IPS DF 4.7 (cell line): ENCODE data around the gene DCST1.
"Not testable (repeated sequence)": the region's sequence is repeated elsewhere in the genome, so short reads cannot be mapped to it uniquely, and the experiment has no call there.

Source experiments
- DNase-seq: peaks from one replicate; pipeline ENCODE4 v3.0.0-alpha.2; 2013; ENCODE audit warnings: low spot score; ENCODE audit errors: extremely low read depth

The DCST1 gene, protein sequence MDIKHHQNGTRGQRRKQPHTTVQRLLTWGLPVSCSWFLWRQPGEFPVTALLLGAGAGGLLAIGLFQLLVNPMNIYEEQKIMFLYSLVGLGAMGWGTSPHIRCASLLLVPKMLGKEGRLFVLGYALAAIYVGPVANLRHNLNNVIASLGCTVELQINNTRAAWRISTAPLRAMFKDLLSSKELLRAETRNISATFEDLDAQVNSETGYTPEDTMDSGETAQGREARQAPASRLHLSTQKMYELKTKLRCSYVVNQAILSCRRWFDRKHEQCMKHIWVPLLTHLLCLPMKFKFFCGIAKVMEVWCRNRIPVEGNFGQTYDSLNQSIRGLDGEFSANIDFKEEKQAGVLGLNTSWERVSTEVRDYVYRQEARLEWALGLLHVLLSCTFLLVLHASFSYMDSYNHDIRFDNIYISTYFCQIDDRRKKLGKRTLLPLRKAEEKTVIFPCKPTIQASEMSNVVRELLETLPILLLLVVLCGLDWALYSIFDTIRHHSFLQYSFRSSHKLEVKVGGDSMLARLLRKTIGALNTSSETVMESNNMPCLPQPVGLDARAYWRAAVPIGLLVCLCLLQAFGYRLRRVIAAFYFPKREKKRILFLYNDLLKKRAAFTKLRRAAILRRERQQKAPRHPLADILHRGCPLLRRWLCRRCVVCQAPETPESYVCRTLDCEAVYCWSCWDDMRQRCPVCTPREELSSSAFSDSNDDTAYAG

DNA sequence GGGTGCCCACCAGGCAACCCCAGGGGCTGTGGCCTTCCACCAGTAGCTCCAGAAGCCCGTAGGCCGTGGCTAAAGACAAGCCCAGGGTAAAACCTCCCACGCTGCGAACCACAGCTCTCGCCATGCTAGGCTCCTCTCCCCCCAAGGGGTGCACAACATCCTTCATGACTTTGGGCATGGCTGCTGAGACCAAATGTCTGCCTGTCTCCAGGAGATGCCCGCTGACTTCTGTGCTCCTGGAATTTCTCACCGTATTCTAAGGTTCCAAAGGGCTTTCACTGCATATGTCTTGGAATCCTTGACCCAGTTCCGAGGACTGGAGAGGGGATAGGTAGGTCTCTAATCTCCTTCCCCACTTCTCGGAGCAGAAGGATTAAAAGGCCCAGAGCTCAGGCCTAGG is at the start of gene DCST1, which contains the start of gene DCST2:
Gene DCST1 (plus strand): TSS at position 301 of the 400 bp plus-strand sequence. CDS start 213 bp downstream, outside the sequence.
Gene DCST2 (minus strand): TSS at position 258 of the 400 bp plus-strand sequence. CDS start 80 bp downstream, at position 178.
- no peak for DNase-seq

DNA sequence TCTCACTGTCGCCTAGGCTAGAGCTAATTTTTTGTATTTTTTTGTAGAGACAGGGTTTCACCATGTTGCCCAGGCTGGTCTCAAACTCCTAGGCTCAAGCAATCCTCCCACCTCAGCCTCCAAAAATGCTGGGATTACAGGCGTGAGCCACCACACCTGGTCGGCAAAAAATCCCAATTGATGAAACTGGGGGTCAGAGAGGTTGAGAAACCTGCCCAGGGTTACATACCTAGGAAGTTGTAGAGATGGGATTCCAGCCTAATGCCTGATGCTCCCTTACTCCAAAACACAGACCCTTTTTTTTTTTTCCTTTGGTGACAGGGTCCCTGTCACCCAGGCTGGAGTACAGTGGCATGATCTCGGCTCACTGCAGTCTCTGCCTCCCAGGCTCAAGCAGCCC is 46.9 kb upstream of the DCST1 start:
- DNase-seq, result not testable (repeated sequence)

DNA sequence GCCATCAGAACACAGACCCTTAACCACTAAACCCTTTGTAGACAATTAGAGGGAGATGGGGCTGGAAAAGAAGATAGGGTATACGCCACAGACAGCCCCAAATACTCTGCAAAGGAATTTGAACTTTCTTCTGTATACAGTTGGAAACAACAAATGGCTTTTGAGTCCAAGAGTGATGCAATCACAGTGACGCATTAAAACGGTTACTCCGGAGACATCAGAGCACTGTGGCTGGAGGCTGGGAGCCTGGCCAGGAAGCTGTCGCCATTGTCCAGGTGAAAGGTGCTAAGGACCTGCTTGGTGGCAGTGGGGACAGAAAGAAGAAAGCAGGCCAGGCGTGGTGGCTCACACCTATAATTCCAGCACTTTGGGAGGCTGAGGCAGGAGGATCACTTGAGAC is 46.3 kb upstream of the DCST1 start:
- no peak for DNase-seq

DNA sequence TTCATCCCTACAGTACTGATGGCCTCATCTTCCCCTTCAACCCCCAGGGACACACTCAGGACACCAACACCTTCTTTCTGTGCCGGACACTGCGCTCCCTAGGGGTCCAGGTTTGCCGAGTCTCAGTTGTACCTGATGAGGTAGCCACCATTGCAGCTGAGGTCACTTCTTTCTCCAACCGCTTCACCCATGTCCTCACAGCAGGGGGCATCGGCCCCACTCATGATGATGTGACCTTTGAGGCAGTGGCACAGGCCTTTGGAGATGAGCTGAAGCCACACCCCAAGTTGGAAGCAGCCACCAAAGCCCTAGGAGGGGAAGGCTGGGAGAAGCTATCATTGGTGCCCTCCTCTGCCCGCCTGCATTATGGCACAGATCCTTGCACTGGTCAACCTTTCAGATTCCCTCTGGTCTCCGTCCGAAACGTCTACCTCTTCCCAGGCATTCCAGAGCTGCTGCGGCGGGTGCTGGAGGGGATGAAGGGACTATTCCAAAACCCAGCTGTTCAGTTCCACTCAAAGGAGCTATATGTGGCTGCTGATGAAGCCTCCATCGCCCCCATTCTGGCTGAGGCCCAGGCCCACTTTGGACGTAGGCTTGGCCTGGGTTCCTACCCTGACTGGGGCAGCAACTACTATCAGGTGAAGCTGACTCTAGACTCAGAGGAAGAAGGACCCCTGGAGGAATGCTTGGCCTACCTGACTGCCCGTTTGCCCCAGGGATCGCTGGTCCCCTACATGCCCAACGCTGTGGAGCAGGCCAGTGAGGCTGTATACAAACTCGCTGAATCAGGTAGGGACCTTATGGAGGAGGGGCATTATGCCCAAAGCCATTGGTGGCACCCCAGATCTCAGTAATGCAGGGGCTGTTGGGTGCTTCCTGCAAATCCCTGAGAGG is 45.3 kb upstream of the DCST1 start:
- no peak for DNase-seq

DNA sequence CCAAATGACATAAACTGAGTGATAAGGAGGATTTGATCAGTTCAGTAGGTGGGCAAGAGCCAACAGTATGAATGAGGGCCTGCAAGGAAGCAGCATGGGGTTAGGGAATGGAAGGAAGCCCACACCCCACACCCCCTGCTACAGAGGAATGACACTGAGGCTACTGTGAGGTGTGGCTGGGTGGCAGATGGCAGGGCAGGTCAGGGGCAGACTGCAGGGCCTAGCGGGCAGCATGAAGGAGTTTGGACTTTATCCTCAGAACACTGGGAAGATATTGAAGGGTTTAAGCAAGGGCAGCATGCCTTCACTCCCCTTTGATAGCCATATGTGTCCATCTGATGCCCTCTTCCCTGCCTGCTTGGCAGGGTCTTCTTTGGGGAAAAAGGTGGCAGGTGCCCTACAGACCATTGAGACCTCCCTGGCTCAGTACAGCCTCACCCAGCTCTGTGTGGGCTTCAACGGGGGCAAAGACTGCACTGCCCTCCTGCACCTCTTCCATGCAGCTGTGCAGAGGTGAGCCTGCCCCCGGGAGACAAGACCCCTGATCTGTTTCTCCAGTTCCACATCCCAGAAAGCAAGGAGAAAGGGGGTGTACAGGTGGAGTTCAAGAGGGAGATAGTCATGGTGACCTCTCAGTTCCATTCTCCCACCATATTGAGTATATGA is 44.3 kb upstream of the DCST1 start:
- no peak for DNase-seq

DNA sequence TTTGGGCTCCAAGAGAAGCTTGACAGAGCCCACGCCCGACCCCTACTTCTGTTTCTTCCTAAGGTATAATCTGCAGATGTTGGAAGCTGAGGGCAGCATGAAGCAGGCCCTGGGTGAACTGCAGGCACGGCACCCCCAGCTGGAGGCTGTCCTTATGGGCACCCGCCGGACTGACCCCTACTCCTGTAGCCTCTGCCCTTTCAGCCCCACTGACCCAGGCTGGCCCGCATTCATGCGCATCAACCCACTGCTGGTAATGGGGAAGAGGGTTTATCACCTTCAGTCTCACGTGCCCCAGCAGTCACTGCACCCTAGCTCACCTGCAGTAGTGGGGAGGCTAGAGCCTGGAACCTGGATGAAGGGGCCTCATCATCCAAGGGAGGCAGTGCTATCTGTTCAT is 43.3 kb upstream of the DCST1 start:
- DNase-seq, result no peak

DNA sequence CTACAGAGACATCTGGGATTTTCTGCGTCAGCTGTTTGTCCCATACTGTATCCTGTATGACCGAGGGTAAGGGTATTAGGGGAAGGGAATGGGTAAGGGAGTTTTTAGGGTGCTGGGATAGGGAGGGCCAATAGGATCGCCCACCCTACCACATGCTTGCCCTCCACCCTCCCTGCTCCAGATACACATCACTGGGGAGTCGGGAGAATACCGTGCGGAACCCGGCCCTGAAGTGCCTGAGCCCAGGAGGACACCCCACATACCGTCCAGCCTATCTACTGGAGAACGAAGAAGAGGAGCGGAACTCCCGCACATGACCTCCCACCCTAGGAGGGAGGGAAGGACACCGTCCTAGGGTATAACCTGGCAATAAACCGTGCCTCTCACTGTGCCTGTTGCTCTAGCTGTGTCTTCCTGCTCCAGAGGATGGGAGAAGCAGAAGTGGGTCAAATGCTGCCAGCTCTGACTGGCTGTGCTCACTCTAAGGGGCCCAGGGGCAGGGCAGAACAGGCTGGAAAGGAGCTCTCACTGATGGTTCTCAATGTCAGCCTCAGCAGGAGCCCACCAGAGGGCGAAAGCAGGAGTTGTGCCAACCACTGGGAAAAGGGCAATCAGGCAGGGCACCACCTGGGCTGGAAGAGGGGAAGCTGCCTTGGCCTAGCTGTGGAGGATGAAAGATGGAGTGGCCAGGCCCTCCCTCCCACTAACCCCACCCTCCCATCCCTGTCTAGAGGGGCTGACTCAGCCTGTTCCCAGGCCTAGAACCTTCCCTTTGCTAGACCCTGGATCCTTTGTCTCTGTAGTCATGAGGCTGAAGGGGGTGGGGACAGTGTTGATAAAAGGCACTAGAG is 40.7 kb upstream of the DCST1 start:
- DNase-seq, result no peak

DNA sequence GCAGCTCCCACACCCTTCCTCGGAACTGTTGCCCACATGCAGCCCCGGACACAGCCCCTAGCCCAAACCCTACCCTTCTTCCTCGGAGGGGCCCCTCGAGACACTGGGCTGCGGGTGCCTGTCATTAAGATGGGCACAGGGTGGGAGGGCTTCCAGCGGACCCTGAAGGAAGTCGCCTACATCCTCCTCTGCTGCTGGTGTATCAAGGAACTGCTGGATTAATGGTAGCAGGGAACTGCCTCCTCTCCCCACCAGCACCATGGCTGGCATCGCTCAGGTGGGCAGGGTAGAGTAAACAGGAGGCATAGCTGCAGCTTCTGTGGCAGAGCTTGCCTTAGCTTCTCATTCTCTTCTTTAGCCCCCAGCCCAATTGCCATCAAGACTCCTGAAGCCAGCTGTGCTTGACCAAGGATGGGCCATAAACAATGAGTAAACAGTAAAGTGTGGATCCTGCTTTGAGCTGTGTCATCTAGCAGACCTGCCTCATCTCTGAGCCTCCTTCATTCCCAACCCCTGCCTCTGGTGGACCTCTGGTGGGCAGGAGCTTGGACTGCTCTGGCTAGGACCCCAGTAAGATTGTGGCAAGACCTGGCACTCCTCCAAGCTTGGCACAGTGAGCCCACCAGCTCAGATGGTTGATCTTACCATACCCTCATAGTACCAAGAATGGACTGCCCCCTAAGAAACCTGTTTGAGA is 39.9 kb upstream of the DCST1 start, which contains the start of gene LENEP:
Gene LENEP (plus strand): TSS at position 15 of the 697 bp plus-strand sequence. CDS start 22 bp downstream, at position 37.
- DNase-seq, result no peak

DNA sequence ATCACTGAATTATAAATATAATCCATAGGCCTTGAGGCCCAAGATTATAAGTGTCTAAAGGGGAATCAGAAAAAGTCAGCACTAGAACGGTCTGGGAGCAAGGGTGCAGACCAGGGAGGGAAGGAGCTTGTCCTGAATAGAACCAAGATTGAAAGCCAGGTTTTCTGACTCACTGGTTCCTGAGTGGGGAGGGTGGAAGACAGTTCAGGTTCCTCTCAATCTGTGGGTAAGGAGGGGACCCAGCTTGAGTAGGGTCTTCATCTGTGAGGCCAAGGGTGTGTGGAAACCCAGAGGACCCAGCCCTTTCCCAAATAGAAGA is 39.4 kb upstream of the DCST1 start:
- DNase-seq, result no peak

DNA sequence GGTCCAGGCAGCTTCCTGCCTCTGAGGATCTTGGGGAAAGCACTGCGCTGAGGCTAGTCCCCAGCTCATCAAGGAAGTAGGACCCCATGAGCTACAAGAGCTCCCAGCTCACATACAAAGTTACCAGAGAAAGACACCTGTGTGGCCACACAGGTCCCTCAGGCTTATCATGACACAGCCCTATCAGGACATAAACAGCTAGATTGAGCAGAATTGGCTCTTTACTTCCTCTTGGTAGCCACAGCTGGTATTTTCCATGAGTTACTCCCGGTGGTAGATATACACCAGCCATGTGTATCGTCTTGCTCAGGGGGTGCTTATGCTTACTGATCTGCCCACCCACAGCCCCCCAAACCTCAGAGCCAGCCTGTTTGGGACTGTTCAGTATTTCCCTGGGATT is 39.0 kb upstream of the DCST1 start:
- no peak for DNase-seq

DNA sequence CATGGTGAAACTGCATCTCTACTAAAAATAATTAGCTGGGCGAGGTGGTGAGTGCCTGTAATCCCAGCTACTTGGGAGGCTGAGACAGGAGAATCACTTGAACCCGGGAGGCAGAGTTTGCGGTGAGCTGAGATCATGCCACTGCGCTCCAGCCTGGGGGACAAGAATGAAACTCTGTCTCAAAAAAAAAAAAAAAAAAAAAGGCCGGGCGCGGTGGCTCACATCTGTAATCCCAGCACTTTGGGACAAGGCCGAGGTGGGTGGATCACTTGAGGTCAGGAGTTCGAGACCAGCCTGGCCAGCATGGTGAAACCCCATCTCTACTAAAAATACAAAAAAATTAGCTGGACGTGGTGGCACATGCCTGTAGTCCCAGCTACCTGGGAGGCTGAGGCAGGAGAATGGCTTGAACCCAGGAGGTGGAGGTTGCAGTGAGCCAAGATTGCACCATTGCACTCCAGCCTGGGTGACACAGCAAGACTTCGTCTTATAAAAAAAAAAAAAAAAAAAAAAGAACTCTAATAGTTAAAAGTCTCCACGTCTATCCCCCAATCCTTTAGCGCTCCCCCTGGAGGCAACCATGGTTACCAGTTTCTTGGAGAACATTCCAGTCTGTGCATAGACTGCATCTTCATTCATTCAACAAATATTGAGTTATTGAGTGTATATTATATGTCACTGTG is 38.2 kb upstream of the DCST1 start:
- DNase-seq, result not testable (repeated sequence)

DNA sequence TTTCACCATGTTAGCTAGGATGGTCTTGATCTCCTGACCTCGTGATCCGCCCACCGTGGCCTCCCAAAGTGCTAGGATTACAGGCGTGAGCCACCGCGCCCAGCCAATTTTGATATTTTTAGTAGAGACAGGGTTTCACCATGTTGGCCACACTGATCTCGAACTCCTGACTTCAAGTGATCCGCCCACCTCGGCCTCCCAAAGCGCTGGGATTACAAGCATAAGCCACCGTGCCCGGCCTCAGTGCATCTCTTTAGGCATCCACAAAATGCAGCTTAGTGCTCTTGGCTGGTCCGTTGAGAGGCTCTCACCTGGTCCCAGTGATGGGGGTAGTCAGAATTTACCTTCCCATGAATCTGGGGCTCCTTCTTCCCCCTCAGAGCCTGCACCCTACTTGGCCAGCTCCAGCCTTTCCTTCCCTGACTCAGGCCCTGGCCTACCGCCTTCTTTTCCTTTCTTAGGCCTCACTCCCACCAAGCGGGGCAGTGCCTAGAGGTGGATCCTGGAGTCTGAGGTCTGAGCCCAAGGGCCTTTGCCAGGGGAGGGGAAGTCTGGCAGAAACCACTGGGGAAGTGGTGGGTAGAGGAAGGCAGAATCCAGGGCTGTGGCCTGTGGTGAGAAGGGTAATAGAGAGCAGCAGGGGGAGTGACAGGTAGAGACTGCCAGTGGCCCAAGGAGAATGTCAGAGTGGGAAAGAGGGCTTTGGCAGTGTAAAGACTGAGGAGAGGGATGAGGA is 36.5 kb upstream of the DCST1 start:
- no peak for DNase-seq

DNA sequence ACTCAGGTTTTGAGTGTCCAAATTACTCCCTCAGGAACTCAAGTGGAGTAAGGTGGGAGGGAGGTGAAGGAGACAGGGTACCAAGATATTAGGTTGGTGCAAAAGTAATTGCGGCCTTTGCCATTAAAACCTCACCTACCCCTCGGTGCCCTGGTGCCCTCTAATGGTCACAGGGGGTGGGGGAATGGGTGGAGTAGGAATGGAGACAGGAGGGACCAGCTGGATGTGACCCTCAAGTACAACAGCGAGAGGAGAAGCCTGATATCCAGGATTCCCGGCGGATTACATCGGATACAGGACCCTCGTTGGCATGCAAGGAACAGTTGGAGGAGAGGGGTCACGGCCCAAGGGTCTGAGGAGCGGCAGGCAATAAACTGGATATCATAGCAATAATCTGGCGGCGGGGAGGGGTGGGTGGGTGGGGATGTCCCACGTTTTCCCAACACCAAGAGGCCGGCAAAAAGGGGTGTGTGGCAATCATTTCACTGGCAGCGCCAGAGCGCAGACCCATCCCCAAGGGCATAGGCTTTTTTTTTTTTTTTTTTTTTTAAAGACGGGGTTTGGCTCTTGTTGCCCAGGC is 35.3 kb upstream of the DCST1 start:
- DNase-seq, result no peak

DNA sequence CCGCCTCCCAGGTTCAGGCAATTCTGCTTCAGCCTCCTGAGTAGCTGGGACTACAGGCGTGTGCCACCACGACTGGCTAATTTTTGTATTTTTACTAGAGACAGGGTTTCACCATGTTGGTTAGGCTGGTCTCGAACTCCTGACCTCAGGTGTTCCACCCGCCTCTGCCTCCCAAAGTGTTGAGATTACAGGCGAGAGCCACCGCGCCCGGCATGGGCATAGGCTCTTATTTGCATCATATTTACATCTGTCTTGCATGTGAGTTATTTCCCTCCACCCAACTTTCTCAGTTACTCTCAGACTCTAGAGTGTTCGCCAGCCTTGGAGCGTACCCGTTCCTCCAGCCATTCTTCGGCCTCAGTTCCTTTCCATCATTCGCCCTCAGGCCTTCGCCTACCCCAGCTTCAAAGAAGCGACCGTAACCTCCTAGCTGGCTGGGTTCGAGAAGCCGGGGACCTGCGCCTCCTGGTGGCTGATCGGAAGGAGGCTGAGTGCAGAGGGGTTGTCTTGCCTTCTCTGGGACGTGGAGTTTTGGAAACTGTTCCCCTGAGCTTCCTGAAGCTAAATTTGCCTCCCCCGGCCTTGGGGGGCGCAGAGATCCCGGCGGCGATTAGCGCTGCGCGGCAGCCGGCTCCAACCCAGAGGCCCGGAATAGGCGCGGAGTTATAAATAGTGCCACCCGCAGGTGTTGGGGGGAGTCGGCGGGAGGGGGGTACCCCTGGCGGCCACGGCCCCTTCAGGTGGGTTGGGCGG is 34.6 kb upstream of the DCST1 start:
- no peak for DNase-seq

DNA sequence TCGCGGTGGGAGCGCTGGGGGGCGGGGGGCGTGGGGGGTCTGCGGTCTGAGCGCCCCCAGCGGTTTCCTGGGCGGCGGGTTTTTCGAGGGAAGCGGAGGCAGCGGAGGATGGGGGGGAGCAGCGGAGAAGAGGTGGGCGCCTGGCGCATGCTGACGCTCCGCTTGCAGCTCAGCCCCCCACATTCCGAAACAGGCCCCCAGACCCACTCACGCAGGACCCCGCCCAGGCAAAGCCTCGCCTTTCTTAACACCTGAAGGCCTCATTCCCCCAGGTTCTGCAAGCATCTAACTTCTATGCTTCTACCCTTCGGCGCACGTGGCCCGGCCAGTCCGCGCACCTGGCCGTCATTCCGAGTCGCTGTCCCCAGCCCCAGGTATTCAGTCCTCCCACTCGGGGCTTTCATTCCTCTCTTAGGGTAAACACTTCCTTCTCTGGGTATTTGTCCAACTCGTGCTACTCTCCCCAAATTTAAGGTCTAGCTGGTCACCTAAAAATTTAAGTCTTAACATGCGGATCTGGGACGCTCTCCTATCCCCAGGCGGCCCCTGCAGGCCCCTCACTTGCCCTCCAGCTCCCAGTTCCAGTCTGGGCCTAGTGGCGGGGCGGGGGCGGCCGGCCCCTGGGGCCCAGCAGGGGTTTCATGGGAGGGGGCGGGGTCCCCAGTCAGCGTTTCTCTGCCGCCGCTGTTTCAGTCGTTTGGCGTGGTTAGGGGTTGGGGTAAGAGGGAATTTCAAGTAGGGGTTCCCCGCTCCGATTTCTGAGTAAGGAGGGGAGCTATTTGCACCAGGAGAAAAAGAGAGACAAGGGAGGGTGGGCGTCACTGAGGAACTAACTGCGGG is 33.8 kb upstream of the DCST1 start:
- no peak for DNase-seq

DNA sequence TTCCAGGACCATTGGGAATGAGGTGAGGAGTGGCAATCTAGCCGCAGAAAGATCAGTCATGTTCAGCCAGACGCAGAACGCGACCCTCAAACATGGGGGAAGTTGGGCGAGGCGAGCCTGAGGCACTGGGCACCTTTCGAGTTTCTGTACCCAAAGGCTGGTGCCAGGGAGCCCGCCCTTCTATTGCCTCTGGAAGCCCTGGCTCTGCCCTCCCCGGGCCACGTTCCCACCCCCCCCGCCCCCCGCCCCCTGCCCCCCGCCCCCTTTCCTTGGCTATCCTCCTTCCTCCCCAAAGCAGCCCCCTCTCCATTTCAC is 33.3 kb upstream of the DCST1 start:
- no peak for DNase-seq
